Measurements from ENCODE around the gene C8A. TPM values are rescaled to one million over a fixed set of nuclear protein-coding genes. Genes with fewer than 3 reads are reported as not detected.

Gene C8A
- total RNA-seq, 1 experiment from 2014 or later = not detected

GRCh38 chr1:56881417-56881816 lies 26.8 kb downstream of the C8A start:
- H3K27ac Mint-ChIP-seq = no peak overlapping the region
- DNase-seq = no peak
- Histone ChIP-seq H3K23ac (ENCODE audit: insufficient read length, low read depth, low read length) (no peak overlapping the region), H3K79me2 (ENCODE audit: insufficient read depth, low read length) (no peaks in the 10 kb centered on the region), H4K91ac (ENCODE audit: insufficient read length, low read depth, low read length) (no peak overlapping the region), H3K4ac (ENCODE audit: low read depth, low read length) (no peak overlapping the region), H3K18ac (ENCODE audit: insufficient read length, low read depth, low read length) (no peak overlapping the region), H4K5ac (ENCODE audit: insufficient read length, low read depth, low read length) (no peak overlapping the region), H3K14ac (ENCODE audit: insufficient read depth, low read length) (no peak overlapping the region), H3K9ac (ENCODE audit: extremely low read depth, insufficient read length, low read length) (no peak overlapping the region), H2BK15ac (ENCODE audit: low read depth, low read length) (no peak overlapping the region), H3K4me2 (ENCODE audit: insufficient read depth, insufficient read length, low read length) (no peak overlapping the region), H3K9me3 (ENCODE audit: control insufficient read depth, low read depth, low read length) (no peaks in the 10 kb centered on the region), H2AFZ (ENCODE audit: low read length) (no peak overlapping the region), H2BK20ac (ENCODE audit: low read depth, low read length, poor library complexity, severe bottlenecking) (no peak overlapping the region), H2BK12ac (ENCODE audit: insufficient read length, low read depth, low read length) (no peak overlapping the region), H4K20me1 (ENCODE audit: control insufficient read depth, insufficient read depth, insufficient read length) (no peaks in the 10 kb centered on the region), H3T11ph (ENCODE audit: low read length) (no peak overlapping the region), H2AK5ac (ENCODE audit: insufficient read length, low read length) (no peak overlapping the region), H3K23me2 (ENCODE audit: insufficient read length, low read depth, low read length, poor library complexity, severe bottlenecking) (no peaks in the 10 kb centered on the region), H3K27ac (ENCODE audit: insufficient read length, low read depth, low read length) (no peak overlapping the region), H3K27me3 (ENCODE audit: insufficient read depth, low read length) (no peaks in the 10 kb centered on the region), H4K8ac (replicated peaks; ENCODE audit: insufficient read length, low read depth, low read length) (no peak overlapping the region), H2BK120ac (ENCODE audit: low read depth, low read length, poor library complexity, severe bottlenecking) (no peak overlapping the region), H3K4me1 (ENCODE audit: insufficient read depth, low read length) (no peaks in the 10 kb centered on the region), H3K79me1 (ENCODE audit: insufficient read depth, low read depth, low read length, poor library complexity, severe bottlenecking) (no peaks in the 10 kb centered on the region), H2BK5ac (ENCODE audit: insufficient read length, low read length) (no peak overlapping the region), H3K56ac (ENCODE audit: insufficient read length, low read depth, low read length) (no peak overlapping the region)
- no CpG with 5 or more reads among the region's 6 CpGs for WGBS (ENCODE audit: extremely low coverage, insufficient read length, low lambda C conversion rate)
- H3K36me3 Mint-ChIP-seq (ENCODE audit: insufficient read depth in 1 of 3, low read depth in 3 of 3) = no peaks in the 10 kb centered on the region
- H3K4me1 Mint-ChIP-seq = no peaks in the 10 kb centered on the region
- TF ChIP-seq, protein P1, sequence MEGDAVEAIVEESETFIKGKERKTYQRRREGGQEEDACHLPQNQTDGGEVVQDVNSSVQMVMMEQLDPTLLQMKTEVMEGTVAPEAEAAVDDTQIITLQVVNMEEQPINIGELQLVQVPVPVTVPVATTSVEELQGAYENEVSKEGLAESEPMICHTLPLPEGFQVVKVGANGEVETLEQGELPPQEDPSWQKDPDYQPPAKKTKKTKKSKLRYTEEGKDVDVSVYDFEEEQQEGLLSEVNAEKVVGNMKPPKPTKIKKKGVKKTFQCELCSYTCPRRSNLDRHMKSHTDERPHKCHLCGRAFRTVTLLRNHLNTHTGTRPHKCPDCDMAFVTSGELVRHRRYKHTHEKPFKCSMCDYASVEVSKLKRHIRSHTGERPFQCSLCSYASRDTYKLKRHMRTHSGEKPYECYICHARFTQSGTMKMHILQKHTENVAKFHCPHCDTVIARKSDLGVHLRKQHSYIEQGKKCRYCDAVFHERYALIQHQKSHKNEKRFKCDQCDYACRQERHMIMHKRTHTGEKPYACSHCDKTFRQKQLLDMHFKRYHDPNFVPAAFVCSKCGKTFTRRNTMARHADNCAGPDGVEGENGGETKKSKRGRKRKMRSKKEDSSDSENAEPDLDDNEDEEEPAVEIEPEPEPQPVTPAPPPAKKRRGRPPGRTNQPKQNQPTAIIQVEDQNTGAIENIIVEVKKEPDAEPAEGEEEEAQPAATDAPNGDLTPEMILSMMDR (conservative IDR thresholded peaks at IDR 0.05) = no peak
- H3K9me3 Mint-ChIP-seq = no peaks in the 10 kb centered on the region; a peak in 1 of 5 replicates
- peaks cover 5% of the 10 kb centered on the region; the same call in 1 of the 2 replicates for H3K27me3 Mint-ChIP-seq (ENCODE audit: low read depth)
- H3K4me3 Mint-ChIP-seq = no peak overlapping the region

Data from H9 (cell line).